K562 (cell line): ENCODE results near the gene CEP41. TPM values are rescaled to one million over a fixed set of nuclear protein-coding genes. Genes with fewer than 3 reads are reported as not detected.

Experiments
- BMI1 ChIP-seq: fragments of 150-350 bp; IDR thresholded peaks from 2 replicates; pipeline ENCODE4 v1.6.1; 2014; ENCODE audit warnings: low read length
- LCOR ChIP-seq: sonication (generic); formaldehyde crosslinking; IDR thresholded peaks from 2 replicates; pipeline ENCODE4 v1.8.0; 2022; ENCODE audit warnings: mild to moderate bottlenecking, missing genetic modification reagents
- PHB2 ChIP-seq: fragments of 450-650 bp; IDR thresholded peaks from 2 replicates; pipeline ENCODE4 v1.6.1; 2017; ENCODE audit warnings: low read depth
- ZNF316 ChIP-seq: fragments of 450-650 bp; IDR thresholded peaks from 2 replicates; pipeline ENCODE4 v1.6.1; 2016
- polyA plus RNA-seq, 8 experiments: library from polyadenylated mRNA; depleted of rRNA in 4 of 8; stranded (reverse) in 5 of 8; unstranded in 3 of 8; fragments of >200 nt; fragmentation: Nextera tagmentation in 2 of 8; fragmentation: Illumina TruSeq in 1 of 8; extraction: Ambion mirVana in 2 of 8; extraction: Trizol in 1 of 8; gene quantifications; 2 replicates each; pipeline versions ENCODE4 v1.2.1 to v1.2.3, GENCODE V29; 2011 to 2014; ENCODE audit warnings: inconsistent platforms in 1 of 8, missing spikeins in 1 of 8
- total RNA-seq, 7 experiments: library from RNA; depleted of rRNA in 6 of 7; stranded (reverse); fragments of >200 nt in 6 of 7; fragmentation: Illumina TruSeq in 2 of 7; extraction: Trizol in 2 of 7; gene quantifications; 2 replicates each; pipeline versions ENCODE4 v1.2.1 to v1.2.3, GENCODE V29; 2011 to 2021; ENCODE audit warnings: low replicate concordance in 1 of 7
- TF ChIP-seq, protein P1 (sequence below): fragments of 450-650 bp; IDR thresholded peaks from 2 replicates; pipeline ENCODE4 v1.6.1; 2017; ENCODE audit warnings: antibody characterized with exemption, mild to moderate bottlenecking
- TF ChIP-seq, protein P2 (sequence below), 2 experiments: IDR thresholded peaks; 2 replicates each; pipeline ENCODE4 v1.6.1; 2012; ENCODE audit warnings: improper control_type of control experiment in 2 of 2, low read depth in 2 of 2, low read length in 2 of 2, borderline replicate concordance in 1 of 2

The CEP41 gene
- total and polyA plus RNA-seq, 9 of the 15 experiments (the other 6 are each of a cell fraction or from before 2014, with no cell fraction given): 1.5 to 15.5 (median 6.4) TPM

DNA sequence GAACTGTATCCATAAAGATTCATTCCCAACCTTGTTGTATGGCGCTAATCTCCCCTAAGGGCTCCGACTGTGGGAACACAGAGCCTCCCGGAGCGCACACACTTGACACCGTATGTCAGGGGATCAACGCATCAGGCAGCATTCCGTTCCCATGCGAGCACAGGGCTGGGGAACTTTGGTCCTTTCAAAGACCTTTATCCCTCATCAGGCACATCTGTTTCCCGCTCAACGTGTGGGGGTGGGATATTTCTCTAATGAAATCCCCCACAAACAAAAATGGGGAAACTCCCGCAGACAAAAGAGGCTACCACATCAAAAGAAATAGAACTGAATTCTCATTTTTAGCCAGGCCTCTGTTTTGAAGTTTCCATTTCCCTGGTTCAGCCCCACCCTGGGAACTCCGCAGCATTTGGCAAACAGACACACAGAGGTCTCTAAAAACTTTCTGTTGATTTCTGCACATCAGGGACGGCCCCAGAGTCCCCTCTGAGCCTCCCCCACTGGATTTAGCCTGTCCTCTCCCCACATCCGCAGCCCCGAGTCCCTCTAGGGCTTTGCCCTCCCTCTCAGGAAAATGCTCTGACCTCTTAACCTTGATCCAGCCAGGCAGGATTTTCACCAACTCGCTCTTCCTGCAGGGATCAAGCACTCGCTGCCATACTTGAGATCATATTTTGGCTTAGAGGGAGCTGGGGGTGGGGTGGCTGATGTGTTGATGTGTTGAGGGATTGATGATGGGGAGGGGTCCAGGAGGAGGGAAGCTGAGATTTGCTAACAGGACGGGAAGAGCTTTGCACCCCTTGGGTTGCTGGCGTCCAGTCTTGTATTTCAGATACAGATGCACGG is 89.6 kb downstream of the CEP41 start (continued):
- TF ChIP-seq, protein P1, sequence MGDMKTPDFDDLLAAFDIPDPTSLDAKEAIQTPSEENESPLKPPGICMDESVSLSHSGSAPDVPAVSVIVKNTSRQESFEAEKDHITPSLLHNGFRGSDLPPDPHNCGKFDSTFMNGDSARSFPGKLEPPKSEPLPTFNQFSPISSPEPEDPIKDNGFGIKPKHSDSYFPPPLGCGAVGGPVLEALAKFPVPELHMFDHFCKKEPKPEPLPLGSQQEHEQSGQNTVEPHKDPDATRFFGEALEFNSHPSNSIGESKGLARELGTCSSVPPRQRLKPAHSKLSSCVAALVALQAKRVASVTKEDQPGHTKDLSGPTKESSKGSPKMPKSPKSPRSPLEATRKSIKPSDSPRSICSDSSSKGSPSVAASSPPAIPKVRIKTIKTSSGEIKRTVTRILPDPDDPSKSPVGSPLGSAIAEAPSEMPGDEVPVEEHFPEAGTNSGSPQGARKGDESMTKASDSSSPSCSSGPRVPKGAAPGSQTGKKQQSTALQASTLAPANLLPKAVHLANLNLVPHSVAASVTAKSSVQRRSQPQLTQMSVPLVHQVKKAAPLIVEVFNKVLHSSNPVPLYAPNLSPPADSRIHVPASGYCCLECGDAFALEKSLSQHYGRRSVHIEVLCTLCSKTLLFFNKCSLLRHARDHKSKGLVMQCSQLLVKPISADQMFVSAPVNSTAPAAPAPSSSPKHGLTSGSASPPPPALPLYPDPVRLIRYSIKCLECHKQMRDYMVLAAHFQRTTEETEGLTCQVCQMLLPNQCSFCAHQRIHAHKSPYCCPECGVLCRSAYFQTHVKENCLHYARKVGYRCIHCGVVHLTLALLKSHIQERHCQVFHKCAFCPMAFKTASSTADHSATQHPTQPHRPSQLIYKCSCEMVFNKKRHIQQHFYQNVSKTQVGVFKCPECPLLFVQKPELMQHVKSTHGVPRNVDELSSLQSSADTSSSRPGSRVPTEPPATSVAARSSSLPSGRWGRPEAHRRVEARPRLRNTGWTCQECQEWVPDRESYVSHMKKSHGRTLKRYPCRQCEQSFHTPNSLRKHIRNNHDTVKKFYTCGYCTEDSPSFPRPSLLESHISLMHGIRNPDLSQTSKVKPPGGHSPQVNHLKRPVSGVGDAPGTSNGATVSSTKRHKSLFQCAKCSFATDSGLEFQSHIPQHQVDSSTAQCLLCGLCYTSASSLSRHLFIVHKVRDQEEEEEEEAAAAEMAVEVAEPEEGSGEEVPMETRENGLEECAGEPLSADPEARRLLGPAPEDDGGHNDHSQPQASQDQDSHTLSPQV: no peak
- no peak for TF ChIP-seq LCOR (CRISPR knock-in tag)
- no peak for TF ChIP-seq PHB2
- TF ChIP-seq BMI1: no peak
- TF ChIP-seq, protein P2, sequence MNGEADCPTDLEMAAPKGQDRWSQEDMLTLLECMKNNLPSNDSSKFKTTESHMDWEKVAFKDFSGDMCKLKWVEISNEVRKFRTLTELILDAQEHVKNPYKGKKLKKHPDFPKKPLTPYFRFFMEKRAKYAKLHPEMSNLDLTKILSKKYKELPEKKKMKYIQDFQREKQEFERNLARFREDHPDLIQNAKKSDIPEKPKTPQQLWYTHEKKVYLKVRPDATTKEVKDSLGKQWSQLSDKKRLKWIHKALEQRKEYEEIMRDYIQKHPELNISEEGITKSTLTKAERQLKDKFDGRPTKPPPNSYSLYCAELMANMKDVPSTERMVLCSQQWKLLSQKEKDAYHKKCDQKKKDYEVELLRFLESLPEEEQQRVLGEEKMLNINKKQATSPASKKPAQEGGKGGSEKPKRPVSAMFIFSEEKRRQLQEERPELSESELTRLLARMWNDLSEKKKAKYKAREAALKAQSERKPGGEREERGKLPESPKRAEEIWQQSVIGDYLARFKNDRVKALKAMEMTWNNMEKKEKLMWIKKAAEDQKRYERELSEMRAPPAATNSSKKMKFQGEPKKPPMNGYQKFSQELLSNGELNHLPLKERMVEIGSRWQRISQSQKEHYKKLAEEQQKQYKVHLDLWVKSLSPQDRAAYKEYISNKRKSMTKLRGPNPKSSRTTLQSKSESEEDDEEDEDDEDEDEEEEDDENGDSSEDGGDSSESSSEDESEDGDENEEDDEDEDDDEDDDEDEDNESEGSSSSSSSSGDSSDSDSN (IDR thresholded peaks at IDR 0.05; ENCODE audit: borderline replicate concordance in 1 of 2, low read depth in 2 of 2, low read length in 2 of 2): no peak
- TF ChIP-seq ZNF316: no peak
